H1 (cell line): Measurements from ENCODE around the gene DLEC1. TPM values are rescaled to one million over a fixed set of nuclear protein-coding genes. Genes with fewer than 3 reads are reported as not detected.

Experiments
- JUN ChIP-seq: IDR thresholded peaks from 2 replicates; pipeline ENCODE4 v1.6.1; 2011; ENCODE audit warnings: low read depth, mild to moderate bottlenecking, improper control_type of control experiment, low read length
- MAFK ChIP-seq: IDR thresholded peaks from 2 replicates; pipeline ENCODE4 v1.6.1; 2012; ENCODE audit warnings: low read depth, mild to moderate bottlenecking, improper control_type of control experiment, low read length
- RBBP5 ChIP-seq: IDR thresholded peaks from 2 replicates; pipeline ENCODE4 v1.7.1; 2012; ENCODE audit warnings: low read depth, mild to moderate bottlenecking, inconsistent platforms, low read length, moderate library complexity, borderline replicate concordance
- polyA plus RNA-seq, 7 experiments: library from polyadenylated mRNA; depleted of rRNA in 3 of 7; stranded (reverse) in 5 of 7; unstranded in 2 of 7; fragments of >200 nt in 5 of 7; fragments of 200-250 nt in 2 of 7; gene quantifications; 1 replicate in 5 of 7; 2 replicates in 1 of 7; 4 replicates in 1 of 7; pipeline versions ENCODE4 v1.2.1 to v1.2.3, GENCODE V29; 2011 to 2013; ENCODE audit warnings: missing spikeins in 2 of 7, mixed read lengths in 2 of 7
- total RNA-seq: library from RNA; stranded (reverse); fragmentation: NEBNext Ultra II Directional; extraction: Animal tissue kit (Norgen Biotek cat#: 25700); gene quantifications from 2 replicates; pipeline ENCODE4 v1.2.1, GENCODE V29; 2021

DLEC1 gene
- total and polyA plus RNA-seq, 2 of the 8 experiments (the other 6 are each of a cell fraction or from before 2014, with no cell fraction given), result 0.26 to 0.76 TPM

GRCh38 chr3:38008971-38009580 is 29.9 kb upstream of the DLEC1 start (continued):
- no peak for TF ChIP-seq RBBP5
- TF ChIP-seq JUN, result no peak
- no peak for TF ChIP-seq MAFK
